Natural killer cell (primary cell): ENCODE results near the gene INPP5K. TPM values are rescaled to one million over a fixed set of nuclear protein-coding genes. Genes with fewer than 3 reads are reported as not detected.

Experiments
- ATAC-seq, 3 donors: fragments of 150-1000 bp in 2 of 3; fragments of 200-7000 bp in 1 of 3; cut with Tn5 transposase; 1 replicate in 1 of 3; 2 replicates in 2 of 3; pipeline ENCODE4 v1.10.0; 2021; ENCODE audit warnings: mild to moderate bottlenecking in 2 of 3, moderate library complexity in 2 of 3
- DNase-seq, 2 donors: peaks; one replicate each; pipeline versions ENCODE4 v3.0.0 to v3.0.0-alpha.2; 2013 to 2021; ENCODE audit warnings: mixed read lengths in 1 of 2
- H3K27ac ChIP-seq: one replicate; pipeline ENCODE4 v1.5.1; 2013; ENCODE audit warnings: mild to moderate bottlenecking, low read length
- H3K27me3 ChIP-seq: one replicate; pipeline ENCODE4 v1.6.1; 2013; ENCODE audit warnings: low read length; ENCODE audit not compliant: control insufficient read depth, insufficient read depth
- H3K36me3 ChIP-seq: one replicate; pipeline ENCODE4 v1.6.1; 2013; ENCODE audit warnings: low read length; ENCODE audit not compliant: control insufficient read depth, insufficient read depth
- H3K4me1 ChIP-seq: one replicate; pipeline ENCODE4 v1.6.1; 2013; ENCODE audit warnings: low read length; ENCODE audit not compliant: control insufficient read depth, insufficient read depth
- H3K4me3 ChIP-seq: one replicate; pipeline ENCODE4 v1.5.1; 2013; ENCODE audit warnings: low read length
- H3K9me3 ChIP-seq: one replicate; pipeline ENCODE4 v1.6.1; 2013; ENCODE audit warnings: low read length; ENCODE audit not compliant: control insufficient read depth, insufficient read depth
- H3K27ac Mint-ChIP-seq, 2 donors: one replicate each; pipeline ENCODE4 v1.8.0; 2022; ENCODE audit warnings: mild to moderate bottlenecking in 2 of 2, mixed read lengths in 2 of 2, moderate library complexity in 1 of 2
- H3K27me3 Mint-ChIP-seq, 2 donors: one replicate each; pipeline ENCODE4 v1.8.0; 2022; ENCODE audit warnings: low read depth in 2 of 2, mixed read lengths in 2 of 2
- H3K36me3 Mint-ChIP-seq: one replicate; pipeline ENCODE4 v1.8.0; 2022; ENCODE audit warnings: mixed read lengths
- H3K4me1 Mint-ChIP-seq, 2 donors: one replicate each; pipeline ENCODE4 v1.8.0; 2022; ENCODE audit warnings: mixed read lengths in 2 of 2
- H3K4me3 Mint-ChIP-seq: one replicate; pipeline ENCODE4 v1.8.0; 2022; ENCODE audit warnings: mild to moderate bottlenecking, moderate library complexity, mixed read lengths
- H3K9me3 Mint-ChIP-seq, 2 donors: one replicate each; pipeline ENCODE4 v1.8.0; 2022; ENCODE audit warnings: mixed read lengths in 2 of 2
- WGBS: methylation state at CpG from one replicate; pipeline ENCODE4 v1.1.7; 2013; ENCODE audit warnings: missing lambda C conversion rate; ENCODE audit not compliant: insufficient coverage; 5-methylcytosine and 5-hydroxymethylcytosine counted together
- intact Hi-C: fragments of 100-400 bp; cut with micrococcal nuclease; formaldehyde crosslinking; loops from one replicate; pipeline ENCODE4 v1.14.2; 2022
- total RNA-seq, 4 donors: library from RNA; stranded (reverse); fragments of 120-200 nt in 1 of 4; gene quantifications; one replicate each; pipeline versions ENCODE4 v1.2.3 to v1.2.4, GENCODE V29; 2013 to 2022
- TF ChIP-seq, protein P1 (sequence below): fragments of 200-600 bp; IDR thresholded peaks from one replicate; pipeline ENCODE4 v1.8.0; 2022; ENCODE audit warnings: antibody characterized with exemption

Gene INPP5K
- total RNA-seq, 3 donors from 2014 or later (not counting 1 experiment from before 2014, with no cell fraction given): 278 to 317 (median 292) TPM

DNA sequence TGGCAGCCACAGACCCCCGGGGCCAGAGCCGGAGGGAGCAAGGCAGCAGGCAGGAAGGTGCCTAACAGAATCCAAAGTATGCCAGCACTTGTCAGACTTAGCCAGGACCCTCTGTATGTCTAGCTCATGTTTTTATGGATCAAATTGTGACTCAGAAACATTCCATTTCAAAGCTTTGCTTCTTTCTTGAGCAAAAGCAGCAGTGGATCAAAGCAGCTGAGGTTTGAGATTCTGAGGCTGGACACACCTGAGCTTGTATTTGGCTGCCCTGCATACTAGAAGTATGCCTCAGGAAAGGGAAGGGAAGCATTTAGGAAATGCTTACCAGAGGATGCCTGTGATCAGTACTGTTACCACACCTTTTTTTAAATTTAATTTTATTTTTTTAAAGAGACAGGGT, 18.2 kb downstream of the INPP5K start:
- DNase-seq (no peak), ATAC-seq (no peak)
- TF ChIP-seq, protein P1, sequence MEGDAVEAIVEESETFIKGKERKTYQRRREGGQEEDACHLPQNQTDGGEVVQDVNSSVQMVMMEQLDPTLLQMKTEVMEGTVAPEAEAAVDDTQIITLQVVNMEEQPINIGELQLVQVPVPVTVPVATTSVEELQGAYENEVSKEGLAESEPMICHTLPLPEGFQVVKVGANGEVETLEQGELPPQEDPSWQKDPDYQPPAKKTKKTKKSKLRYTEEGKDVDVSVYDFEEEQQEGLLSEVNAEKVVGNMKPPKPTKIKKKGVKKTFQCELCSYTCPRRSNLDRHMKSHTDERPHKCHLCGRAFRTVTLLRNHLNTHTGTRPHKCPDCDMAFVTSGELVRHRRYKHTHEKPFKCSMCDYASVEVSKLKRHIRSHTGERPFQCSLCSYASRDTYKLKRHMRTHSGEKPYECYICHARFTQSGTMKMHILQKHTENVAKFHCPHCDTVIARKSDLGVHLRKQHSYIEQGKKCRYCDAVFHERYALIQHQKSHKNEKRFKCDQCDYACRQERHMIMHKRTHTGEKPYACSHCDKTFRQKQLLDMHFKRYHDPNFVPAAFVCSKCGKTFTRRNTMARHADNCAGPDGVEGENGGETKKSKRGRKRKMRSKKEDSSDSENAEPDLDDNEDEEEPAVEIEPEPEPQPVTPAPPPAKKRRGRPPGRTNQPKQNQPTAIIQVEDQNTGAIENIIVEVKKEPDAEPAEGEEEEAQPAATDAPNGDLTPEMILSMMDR: no peak
- WGBS: 82% methylated on average over 2 of the region's 2 CpGs
- Histone ChIP-seq H3K27ac (no peak overlapping the region), H3K4me1 (peaks cover 5% of the 10 kb centered on the region), H3K4me3 (no peak overlapping the region), H3K36me3 (peaks cover 24% of the 10 kb centered on the region), H3K9me3 (no peaks in the 10 kb centered on the region), H3K27me3 (no peaks in the 10 kb centered on the region)
- H3K27me3 Mint-ChIP-seq: no peaks in the 10 kb centered on the region
- no peaks in the 10 kb centered on the region for H3K36me3 Mint-ChIP-seq
- intact Hi-C loops: no loop called here
- no peaks in the 10 kb centered on the region for H3K9me3 Mint-ChIP-seq
- no peak overlapping the region for H3K4me3 Mint-ChIP-seq
- H3K27ac Mint-ChIP-seq: no peak overlapping the region
- H3K4me1 Mint-ChIP-seq: peaks cover 0 to 12% of the 10 kb centered on the region in 2 donors

DNA sequence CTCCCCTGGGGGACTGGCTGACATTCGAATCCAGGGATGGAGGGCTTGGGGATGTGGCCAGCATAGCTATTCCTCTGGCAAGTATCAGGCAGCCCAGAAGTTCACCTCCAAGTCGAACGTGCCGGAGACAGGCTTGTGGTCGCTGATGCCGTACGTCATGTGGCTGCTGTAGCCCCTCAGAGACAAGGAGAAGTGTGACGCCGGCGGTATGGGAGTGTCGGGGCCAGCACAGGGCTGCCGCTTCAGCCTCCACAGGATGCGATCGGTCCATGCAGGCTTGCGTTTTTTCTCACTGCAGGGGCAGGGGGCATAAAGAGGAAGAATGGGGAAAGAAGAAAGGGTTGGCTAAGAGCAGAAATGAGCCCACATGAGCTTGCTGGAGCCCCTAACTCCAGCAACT, 18.6 kb downstream of the INPP5K start:
- TF ChIP-seq, protein P1: no peak
- H3K27ac Mint-ChIP-seq: no peak overlapping the region
- no peak overlapping the region for H3K27ac ChIP-seq
- H3K4me3 Mint-ChIP-seq: no peak overlapping the region
- peaks cover 0 to 15% of the 10 kb centered on the region in 2 donors for H3K4me1 Mint-ChIP-seq
- H3K9me3 ChIP-seq: no peaks in the 10 kb centered on the region
- 88% methylated on average over 15 of the region's 15 CpGs for WGBS
- no peak overlapping the region for H3K4me3 ChIP-seq
- H3K27me3 ChIP-seq: no peaks in the 10 kb centered on the region
- no peaks in the 10 kb centered on the region for H3K9me3 Mint-ChIP-seq
- H3K36me3 ChIP-seq: peaks cover 24% of the 10 kb centered on the region
- intact Hi-C loops: no loop called here
- no peak for ATAC-seq
- no peaks in the 10 kb centered on the region for H3K27me3 Mint-ChIP-seq
- peaks cover 9% of the 10 kb centered on the region for H3K4me1 ChIP-seq
- DNase-seq: no peak
- no peaks in the 10 kb centered on the region for H3K36me3 Mint-ChIP-seq

DNA sequence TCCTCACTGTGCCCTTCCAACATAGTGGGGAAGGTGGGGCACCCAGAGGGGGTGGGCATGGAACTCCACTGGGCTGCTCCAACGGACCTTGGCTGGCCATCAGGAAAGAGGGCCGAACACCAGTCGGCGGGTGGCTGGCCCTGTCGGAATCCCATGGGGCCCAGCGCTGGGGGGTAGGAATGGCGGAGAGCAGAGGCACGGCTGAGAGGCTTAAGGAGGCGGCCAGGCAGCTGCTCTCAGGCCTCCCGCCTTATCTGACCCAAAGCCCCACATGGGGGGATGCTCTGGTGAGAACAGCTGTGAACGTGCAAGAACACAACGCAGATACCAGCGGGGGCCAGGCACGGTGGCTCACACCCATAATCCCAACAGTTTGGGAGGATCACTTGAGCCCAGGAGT, 19.5 kb downstream of the INPP5K start:
- peaks cover 24% of the 10 kb centered on the region for H3K36me3 ChIP-seq
- no peak for ATAC-seq
- H3K36me3 Mint-ChIP-seq: no peaks in the 10 kb centered on the region
- H3K27ac Mint-ChIP-seq: no peak overlapping the region
- no peak overlapping the region for H3K4me3 ChIP-seq
- no peaks in the 10 kb centered on the region for H3K9me3 ChIP-seq
- peaks cover 3% of the 10 kb centered on the region for H3K27me3 ChIP-seq
- H3K4me1 ChIP-seq: peaks cover 18% of the 10 kb centered on the region
- WGBS: 97% methylated on average over 14 of the region's 14 CpGs
- peaks cover 5 to 20% of the 10 kb centered on the region in 2 donors for H3K4me1 Mint-ChIP-seq
- no peak overlapping the region for H3K4me3 Mint-ChIP-seq
- H3K27me3 Mint-ChIP-seq: no peaks in the 10 kb centered on the region
- intact Hi-C loops: no loop called here
- DNase-seq: no peak
- no peak overlapping the region for H3K27ac ChIP-seq
- TF ChIP-seq, protein P1: no peak
- no peaks in the 10 kb centered on the region for H3K9me3 Mint-ChIP-seq

DNA sequence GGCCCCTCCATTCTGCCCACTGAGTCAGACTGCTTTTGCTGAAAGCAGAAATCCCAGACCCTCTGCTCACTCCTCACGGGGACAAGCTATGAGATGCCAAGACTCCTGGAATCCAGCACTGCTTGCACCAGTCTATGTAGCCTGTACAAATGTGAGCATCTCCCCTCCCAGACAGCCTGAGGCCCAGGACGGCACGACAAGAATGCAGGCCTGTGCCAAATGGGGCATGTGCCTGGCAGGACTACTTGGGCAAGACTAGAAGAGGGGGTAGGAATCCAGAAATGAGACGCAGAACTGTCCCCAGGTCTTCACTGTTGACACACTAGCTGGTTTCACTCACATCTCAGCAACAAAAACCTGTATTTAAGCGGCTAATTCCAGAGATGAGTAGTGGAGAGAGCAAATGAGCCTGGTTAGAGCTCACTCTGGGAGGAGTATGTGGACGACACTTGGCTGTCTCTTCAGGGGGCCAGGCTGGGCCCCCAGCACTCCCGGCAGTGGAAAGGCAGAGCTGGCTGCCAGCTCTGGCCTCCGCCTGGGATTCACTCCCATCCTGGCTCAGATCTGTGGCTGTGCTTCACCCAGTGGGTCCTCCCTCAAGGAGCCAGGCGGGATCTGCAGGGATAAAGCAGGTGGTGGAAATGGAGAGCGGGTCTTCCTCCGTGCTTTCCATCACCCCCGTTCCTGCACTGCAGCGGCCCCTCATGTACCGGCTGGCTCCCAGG, 21.0 kb downstream of the INPP5K start:
- ATAC-seq: no peak

More for the DNA sequence above, 21.0 kb downstream of the INPP5K start:
- Mint-ChIP-seq H3K4me1 (peaks cover 6 to 29% of the 10 kb centered on the region in 2 donors), H3K4me3 (no peak overlapping the region), H3K27ac (no peak overlapping the region), H3K36me3 (no peaks in the 10 kb centered on the region), H3K27me3 (no peaks in the 10 kb centered on the region), H3K9me3 (no peaks in the 10 kb centered on the region)
- H3K4me3 ChIP-seq: no peak overlapping the region
- no peaks in the 10 kb centered on the region for H3K9me3 ChIP-seq
- H3K4me1 ChIP-seq: peaks cover 27% of the 10 kb centered on the region
- no peak for DNase-seq
- H3K36me3 ChIP-seq: peaks cover 21% of the 10 kb centered on the region
- WGBS: 96% methylated on average over 14 of the region's 14 CpGs
- intact Hi-C loops: no loop called here
- H3K27me3 ChIP-seq: peaks cover 4% of the 10 kb centered on the region
- H3K27ac ChIP-seq: no peak overlapping the region
- TF ChIP-seq, protein P1: no peak
